SK-N-SH (cell line): Measurements from ENCODE around the gene RNF126.

ENCODE experiments used
- CHD2 ChIP-seq: fragments of 150-350 bp; IDR thresholded peaks from 2 replicates; pipeline ENCODE4 v1.6.1; 2018; ENCODE audit warnings: low read length; ENCODE audit not compliant: partially characterized antibody
- CTCF ChIP-seq: fragments of 200-600 bp; sonication (generic); IDR thresholded peaks from 2 replicates; pipeline ENCODE4 v1.6.1; 2017; ENCODE audit warnings: antibody characterized with exemption, mild to moderate bottlenecking, moderate library complexity
- NRF1 ChIP-seq: IDR thresholded peaks from 2 replicates; pipeline ENCODE4 v1.6.1; 2012; ENCODE audit warnings: low read depth, mild to moderate bottlenecking, low read length
- RFX5 ChIP-seq: IDR thresholded peaks from 2 replicates; pipeline ENCODE4 v1.6.1; 2012; ENCODE audit warnings: mild to moderate bottlenecking, improper control_type of control experiment, low read length
- TF ChIP-seq, protein P1 (sequence below): fragments of 150-350 bp; IDR thresholded peaks from 2 replicates; pipeline ENCODE4 v1.6.1; 2016; ENCODE audit warnings: mild to moderate bottlenecking, low read depth, low read length

DNA sequence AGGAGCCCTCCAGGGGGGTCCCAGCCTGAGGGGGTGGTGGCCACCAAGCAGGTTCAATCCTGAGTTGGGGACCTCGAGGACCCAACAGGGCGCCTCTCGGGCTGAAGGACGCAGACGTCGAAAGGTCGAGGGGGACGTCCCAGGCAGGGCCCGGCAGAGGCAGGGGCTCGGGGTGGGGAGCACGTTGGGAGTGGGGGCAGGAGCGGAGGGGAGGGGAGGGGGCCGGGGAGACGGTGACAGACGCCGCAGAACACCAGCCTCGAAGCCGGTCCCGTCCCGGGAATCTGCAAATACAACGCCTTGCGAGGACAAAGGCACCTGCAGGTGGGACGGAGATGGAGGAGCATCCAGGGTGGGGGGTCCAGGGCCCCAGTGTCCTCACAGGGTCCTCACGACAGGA is 19.3 kb downstream of the RNF126 start:
- TF ChIP-seq CHD2: no peak
- TF ChIP-seq, protein P1, sequence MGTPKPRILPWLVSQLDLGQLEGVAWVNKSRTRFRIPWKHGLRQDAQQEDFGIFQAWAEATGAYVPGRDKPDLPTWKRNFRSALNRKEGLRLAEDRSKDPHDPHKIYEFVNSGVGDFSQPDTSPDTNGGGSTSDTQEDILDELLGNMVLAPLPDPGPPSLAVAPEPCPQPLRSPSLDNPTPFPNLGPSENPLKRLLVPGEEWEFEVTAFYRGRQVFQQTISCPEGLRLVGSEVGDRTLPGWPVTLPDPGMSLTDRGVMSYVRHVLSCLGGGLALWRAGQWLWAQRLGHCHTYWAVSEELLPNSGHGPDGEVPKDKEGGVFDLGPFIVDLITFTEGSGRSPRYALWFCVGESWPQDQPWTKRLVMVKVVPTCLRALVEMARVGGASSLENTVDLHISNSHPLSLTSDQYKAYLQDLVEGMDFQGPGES: no peak
- TF ChIP-seq CTCF: no peak
- no peak for TF ChIP-seq NRF1
- TF ChIP-seq RFX5: no peak
